T-cell (primary cell): ENCODE measurements around the gene SDHAF2. TPM values are rescaled to one million over a fixed set of nuclear protein-coding genes. Genes with fewer than 3 reads are reported as not detected.

Experiments used
- ATAC-seq, 4 experiments: fragments of 200-7000 bp in 3 of 4; fragments of 150-1000 bp in 1 of 4; cut with Tn5 transposase; replicated peaks in 1 of 4; 1 replicate in 3 of 4; 2 replicates in 1 of 4; pipeline ENCODE4 v1.10.0; 2021; ENCODE audit warnings: moderate library complexity in 3 of 4, mild to moderate bottlenecking in 2 of 4, moderate number of reproducible peaks in 1 of 4
- CTCF ChIA-PET, 2 donors: fragments of 300-600 bp; sonication (Branson Sonifier 250); formaldehyde crosslinking; loops; one replicate each; lab custom pipeline; 2022; ENCODE audit warnings: antibody characterized with exemption in 2 of 2; lab: Charles Lee
- POLR2A ChIA-PET, 2 donors: fragments of 300-600 bp; sonication (Branson Sonifier 250); formaldehyde crosslinking; loops; one replicate each; lab custom pipeline; 2022; ENCODE audit warnings: antibody characterized with exemption in 2 of 2; lab: Charles Lee
- DNase-seq, 35 experiments: peaks; one replicate each; pipeline versions ENCODE4 v3.0.0 to v3.0.0-alpha.2; 2013 to 2023
- H3K27ac ChIP-seq: one replicate; pipeline ENCODE4 v1.5.1; 2013; ENCODE audit warnings: low read length
- H3K27me3 ChIP-seq, 2 experiments: replicated peaks in 1 of 2; 1 replicate in 1 of 2; 2 replicates in 1 of 2; pipeline versions ENCODE4 v1.6.1 to v1.7.0; 2013; ENCODE audit warnings: low read length in 1 of 2, mixed read lengths in 1 of 2; ENCODE audit not compliant: control insufficient read depth in 2 of 2, insufficient read depth in 2 of 2; ENCODE audit errors: extremely low read depth in 1 of 2
- H3K36me3 ChIP-seq, 2 donors: 1 replicate in 1 of 2; 2 replicates in 1 of 2; pipeline versions ENCODE4 v1.6.1 to v1.7.0; 2013; ENCODE audit warnings: low read length in 1 of 2; ENCODE audit not compliant: control insufficient read depth in 2 of 2, insufficient read depth in 1 of 2; ENCODE audit errors: extremely low read depth in 1 of 2
- H3K4me1 ChIP-seq, 2 experiments: 1 replicate in 1 of 2; 2 replicates in 1 of 2; pipeline versions ENCODE4 v1.6.1 to v1.7.0; 2013; ENCODE audit warnings: low read length in 2 of 2, mixed read lengths in 1 of 2; ENCODE audit not compliant: insufficient read depth in 2 of 2, control insufficient read depth in 1 of 2; ENCODE audit errors: extremely low read depth in 1 of 2
- H3K4me3 ChIP-seq, 2 donors: 1 replicate in 1 of 2; 2 replicates in 1 of 2; pipeline versions ENCODE4 v1.5.1 to v1.7.0; 2013; ENCODE audit warnings: mild to moderate bottlenecking in 2 of 2, low read length in 1 of 2, moderate library complexity in 1 of 2; ENCODE audit not compliant: control insufficient read depth in 1 of 2; ENCODE audit errors: extremely low read depth in 1 of 2
- H3K9me3 ChIP-seq: 2 replicates; pipeline ENCODE4 v1.7.0; 2013
- H3K27ac Mint-ChIP-seq, 2 donors: one replicate each; pipeline ENCODE4 v1.8.0; 2020 to 2021; ENCODE audit warnings: mild to moderate bottlenecking in 2 of 2, mixed read lengths in 2 of 2
- H3K27me3 Mint-ChIP-seq, 2 donors: one replicate each; pipeline ENCODE4 v1.8.0; 2021 to 2022; ENCODE audit warnings: mixed read lengths in 2 of 2
- H3K36me3 Mint-ChIP-seq: one replicate; pipeline ENCODE4 v1.8.0; 2021; ENCODE audit warnings: mixed read lengths
- H3K4me1 Mint-ChIP-seq, 3 donors: one replicate each; pipeline ENCODE4 v1.8.0; 2020 to 2022; ENCODE audit warnings: mixed read lengths in 3 of 3, mild to moderate bottlenecking in 1 of 3
- H3K4me3 Mint-ChIP-seq, 3 donors: one replicate each; pipeline ENCODE4 v1.8.0; 2020 to 2022; ENCODE audit warnings: mild to moderate bottlenecking in 3 of 3, mixed read lengths in 3 of 3, moderate library complexity in 3 of 3
- H3K9me3 Mint-ChIP-seq, 3 donors: one replicate each; pipeline ENCODE4 v1.8.0; 2020 to 2022; ENCODE audit warnings: mixed read lengths in 3 of 3
- WGBS: methylation state at CpG from one replicate; pipeline ENCODE4 v1.1.5; 2013; ENCODE audit warnings: missing lambda C conversion rate; ENCODE audit not compliant: insufficient coverage; 5-methylcytosine and 5-hydroxymethylcytosine counted together
- total RNA-seq, 35 experiments: library from RNA in 6 of 35; stranded (reverse) in 6 of 35; fragments of 120-200 nt in 1 of 35; gene quantifications; one replicate each; pipeline versions ENCODE4 v1.2.1 to v1.2.4 and lab custom pipeline; 2013 to 2026

Gene SDHAF2
- total RNA-seq, 5 donors from 2014 or later (not counting 1 experiment from before 2014, with no cell fraction given): 36.2 to 60.7 (median 56.4) TPM

- Histone ChIP-seq H3K27ac (no peak overlapping the region), H3K4me3 (no peak overlapping the region), H3K27me3 (no peaks in the 10 kb centered on the region), H3K9me3 (no peaks in the 10 kb centered on the region), H3K36me3 (peaks cover 5 to 86% of the 10 kb centered on the region in 2 donors), H3K4me1 (no peaks in the 10 kb centered on the region)
- POLR2A ChIA-PET: no interaction called here
- Mint-ChIP-seq H3K27me3 (no peaks in the 10 kb centered on the region), H3K36me3 (peaks cover 50% of the 10 kb centered on the region), H3K4me3 (no peak overlapping the region), H3K9me3 (no peaks in the 10 kb centered on the region), H3K4me1 (peaks cover 0 to 4% (median 0%) of the 10 kb centered on the region in 3 donors), H3K27ac (peak overlapping the region in 1 of 2 donors; percentile 34)
- ATAC-seq (no peak), DNase-seq (no peak)
- WGBS: no CpG with 5 or more reads among the region's 2 CpGs
- CTCF ChIA-PET: no interaction called here
Observed at GRCh38 chr11:61406067-61406466, 23.9 kb upstream of the SDHAF2 start.

DNA sequence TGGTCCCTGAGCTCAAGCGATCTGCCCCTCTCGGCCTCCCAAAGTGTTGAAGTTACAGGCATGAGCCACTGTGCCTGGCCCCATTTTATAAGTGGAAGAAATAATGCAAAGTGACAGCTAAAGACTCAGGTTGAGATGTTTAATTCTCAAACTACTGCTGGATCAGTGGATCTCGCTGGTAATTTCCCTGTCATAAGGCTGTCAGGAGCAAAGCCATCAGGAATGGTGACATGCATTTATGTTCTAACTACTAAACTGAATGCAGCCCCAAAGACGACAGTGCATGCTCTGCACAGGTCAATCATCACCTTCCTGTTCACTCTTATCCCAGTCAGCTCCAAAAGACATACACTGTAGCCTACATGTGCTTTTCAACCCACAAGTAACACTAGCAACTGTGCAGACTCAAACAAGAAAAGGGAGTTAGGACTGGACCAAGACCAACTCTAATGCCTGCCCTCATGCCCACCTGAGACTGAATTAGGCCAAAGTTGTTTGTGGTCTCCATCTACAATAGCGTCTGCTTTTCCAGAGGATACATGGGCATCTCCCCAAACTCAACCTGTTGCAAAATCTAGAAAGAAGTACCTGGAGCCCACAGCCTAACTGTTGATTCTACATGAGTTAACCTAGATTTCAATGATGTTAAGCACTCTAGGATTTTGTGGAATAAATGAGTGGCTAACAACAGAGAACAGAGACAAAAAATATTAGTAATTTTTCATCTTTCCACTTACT is 22.8 kb upstream of the SDHAF2 start:
- ATAC-seq: no peak

DNA sequence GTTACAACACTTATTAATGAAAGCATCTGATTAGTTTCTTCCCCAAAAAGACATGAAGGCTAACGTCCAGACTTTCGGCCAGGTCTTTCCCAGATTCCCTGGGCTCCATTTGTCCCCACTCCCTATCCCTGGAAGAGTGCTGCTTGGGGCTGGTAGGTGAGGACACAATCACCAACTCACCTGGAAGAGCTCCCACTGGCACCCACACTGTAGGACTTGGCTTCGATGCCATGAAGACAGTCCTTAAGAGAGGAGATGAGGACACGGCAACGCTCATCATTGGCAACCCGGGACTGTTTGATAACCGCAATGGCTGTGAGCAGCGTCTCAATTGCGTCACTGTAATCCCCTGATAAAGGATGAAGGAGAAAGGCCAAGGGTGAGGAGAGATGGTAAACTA is 18.3 kb upstream of the SDHAF2 start:
- H3K27ac Mint-ChIP-seq: no peak overlapping the region
- no peaks in the 10 kb centered on the region for H3K9me3 Mint-ChIP-seq
- H3K27ac ChIP-seq: no peak overlapping the region
- H3K27me3 ChIP-seq: no peaks in the 10 kb centered on the region
- no peaks in the 10 kb centered on the region for H3K9me3 ChIP-seq
- peaks cover 4 to 10% (median 10%) of the 10 kb centered on the region in 3 donors for H3K4me1 Mint-ChIP-seq
- no peak for DNase-seq
- no peak overlapping the region for H3K4me3 Mint-ChIP-seq
- H3K4me1 ChIP-seq: no peaks in the 10 kb centered on the region
- ChIA-PET CTCF (no interaction called here), POLR2A (no interaction called here)
- peaks cover 10 to 94% of the 10 kb centered on the region in 2 donors for H3K36me3 ChIP-seq
- 83% methylated on average over 7 of the region's 9 CpGs for WGBS
- no peak for ATAC-seq
- peaks cover 57% of the 10 kb centered on the region for H3K36me3 Mint-ChIP-seq
- H3K4me3 ChIP-seq: no peak overlapping the region
- H3K27me3 Mint-ChIP-seq: no peaks in the 10 kb centered on the region

More for the DNA sequence above, 22.8 kb upstream of the SDHAF2 start:
- Mint-ChIP-seq H3K27me3 (no peaks in the 10 kb centered on the region), H3K9me3 (no peaks in the 10 kb centered on the region), H3K4me1 (peaks cover 0 to 4% (median 0%) of the 10 kb centered on the region in 3 donors), H3K4me3 (no peak overlapping the region), H3K27ac (no peak overlapping the region), H3K36me3 (peaks cover 60% of the 10 kb centered on the region)
- Histone ChIP-seq H3K27me3 (no peaks in the 10 kb centered on the region), H3K4me3 (no peak overlapping the region), H3K9me3 (no peaks in the 10 kb centered on the region), H3K27ac (no peak overlapping the region), H3K36me3 (peaks cover 5 to 94% of the 10 kb centered on the region in 2 donors), H3K4me1 (no peaks in the 10 kb centered on the region)
- CTCF ChIA-PET: no interaction called here
- 100% methylated on average over 4 of the region's 5 CpGs for WGBS
- no peak for DNase-seq
- POLR2A ChIA-PET: no interaction called here

DNA sequence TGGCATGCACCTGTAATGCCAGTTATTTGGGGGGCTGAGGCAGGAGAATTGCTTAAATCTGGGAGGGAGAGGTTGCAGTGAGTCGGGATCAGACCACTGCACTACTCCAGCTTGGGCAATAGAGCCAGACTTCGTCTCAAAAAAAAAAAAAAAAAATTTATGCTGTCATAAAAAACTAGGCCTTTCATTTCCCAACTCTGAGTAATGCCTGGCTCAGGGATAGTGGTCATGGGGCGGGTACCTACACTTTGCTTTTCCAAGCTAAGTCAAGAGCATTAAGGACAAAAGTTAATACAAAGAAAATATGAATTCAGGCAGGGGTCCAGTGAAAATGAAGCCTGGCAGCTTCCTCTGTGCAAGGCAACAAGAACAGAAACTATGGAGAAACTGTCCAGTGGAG is 16.4 kb upstream of the SDHAF2 start:
- H3K4me1 Mint-ChIP-seq: peaks cover 14 to 27% (median 22%) of the 10 kb centered on the region in 3 donors
- H3K4me1 ChIP-seq: peaks cover 0 to 2% of the 10 kb centered on the region in 2 experiments
- ChIA-PET CTCF (no interaction called here), POLR2A (interaction anchor here in 1 of 2 donors (0.6 kb wide), 1 partner anchor 16 kb away, joined by 3 read pairs; the partner anchor contains the start of genes CPSF7 and SDHAF2)
- ATAC-seq (no peak), DNase-seq (no peak)
- no CpG with 5 or more reads among the region's 3 CpGs for WGBS
- no peak overlapping the region for H3K4me3 ChIP-seq
- no peaks in the 10 kb centered on the region for H3K9me3 Mint-ChIP-seq
- H3K27ac ChIP-seq: no peak overlapping the region
- H3K27me3 ChIP-seq: no peaks in the 10 kb centered on the region
- peaks cover 10 to 98% of the 10 kb centered on the region in 2 donors for H3K36me3 ChIP-seq
- H3K9me3 ChIP-seq: no peaks in the 10 kb centered on the region
- H3K4me3 Mint-ChIP-seq: no peak overlapping the region
- H3K36me3 Mint-ChIP-seq: peaks cover 59% of the 10 kb centered on the region
- H3K27ac Mint-ChIP-seq: no peak overlapping the region
- no peaks in the 10 kb centered on the region for H3K27me3 Mint-ChIP-seq

GRCh38 chr11:61414547-61414946 is 15.4 kb upstream of the SDHAF2 start:
- no CpG with 5 or more reads among the region's 2 CpGs for WGBS
- DNase-seq: no peak
- Histone ChIP-seq H3K9me3 (no peaks in the 10 kb centered on the region), H3K4me1 (peaks cover 0 to 2% of the 10 kb centered on the region in 2 experiments), H3K4me3 (no peak overlapping the region), H3K36me3 (peaks cover 10 to 99% of the 10 kb centered on the region in 2 donors), H3K27ac (no peak overlapping the region), H3K27me3 (no peaks in the 10 kb centered on the region)
- peak overlapping the region; percentile 16 to 40 for H3K27ac Mint-ChIP-seq
- CTCF ChIA-PET: no interaction called here
- no peak overlapping the region for H3K4me3 Mint-ChIP-seq
- POLR2A ChIA-PET: no interaction called here
- no peaks in the 10 kb centered on the region for H3K27me3 Mint-ChIP-seq
- ATAC-seq: no peak
- no peaks in the 10 kb centered on the region for H3K9me3 Mint-ChIP-seq
- H3K4me1 Mint-ChIP-seq: peaks cover 14 to 30% (median 24%) of the 10 kb centered on the region in 3 donors
- H3K36me3 Mint-ChIP-seq: peaks cover 61% of the 10 kb centered on the region

DNA sequence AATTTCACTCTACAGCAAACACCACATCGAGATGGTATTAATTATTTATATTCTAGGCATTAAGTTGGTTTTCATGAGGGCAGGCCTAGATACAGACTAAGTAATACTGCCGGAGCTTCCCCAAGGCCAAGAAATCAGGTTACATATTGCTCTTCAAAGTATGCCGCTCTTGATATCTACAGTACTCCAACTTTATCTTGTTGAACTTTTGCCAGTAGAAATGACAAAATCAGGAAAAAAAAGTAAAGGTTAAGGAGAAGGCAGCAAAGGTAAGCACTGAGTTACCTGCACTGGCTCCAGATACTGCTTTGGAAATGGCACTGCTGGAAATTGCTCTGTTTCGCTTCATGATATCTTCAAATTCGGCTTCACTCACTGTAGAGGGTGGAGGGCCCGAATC is 14.5 kb upstream of the SDHAF2 start:
- Mint-ChIP-seq H3K27ac (peak overlapping the region in 1 of 2 donors; percentile 16), H3K9me3 (no peaks in the 10 kb centered on the region), H3K27me3 (no peaks in the 10 kb centered on the region), H3K4me3 (no peak overlapping the region), H3K4me1 (peaks cover 14 to 39% (median 32%) of the 10 kb centered on the region in 3 donors), H3K36me3 (peaks cover 69% of the 10 kb centered on the region)
- ChIA-PET CTCF (no interaction called here), POLR2A (no interaction called here)
- Histone ChIP-seq H3K4me1 (peaks cover 0 to 2% of the 10 kb centered on the region in 2 experiments), H3K36me3 (peaks cover 19 to 99% of the 10 kb centered on the region in 2 donors), H3K9me3 (no peaks in the 10 kb centered on the region), H3K27ac (no peak overlapping the region), H3K4me3 (no peak overlapping the region), H3K27me3 (no peaks in the 10 kb centered on the region)
- no peak for ATAC-seq
- WGBS: 100% methylated on average over 1 of the region's 6 CpGs
- DNase-seq: no peak
